Calu3 (cell line): ENCODE data around the gene FAM83E. TPM values are rescaled to one million over a fixed set of nuclear protein-coding genes. Genes with fewer than 3 reads are reported as not detected.

ENCODE experiments used
- BruUV-seq: library from RNA; stranded (reverse); fragments of 400-500 nt; replicated peaks from 2 replicates; lab custom pipeline; 2021; lab: Mats Ljungman, UMichigan
- CTCF ChIA-PET: fragments of 300-600 bp; sonication (Branson Sonifier 250); formaldehyde crosslinking; loops from one replicate; lab custom pipeline; 2022; ENCODE audit warnings: antibody characterized with exemption; lab: Charles Lee
- DNase-seq: peaks from one replicate; pipeline ENCODE4 v3.0.0; 2022
- H3K27ac Mint-ChIP-seq: one replicate; pipeline ENCODE4 v1.8.0; 2022; ENCODE audit warnings: mixed read lengths; ENCODE audit not compliant: unreplicated experiment
- H3K27me3 Mint-ChIP-seq: one replicate; pipeline ENCODE4 v1.8.0; 2022; ENCODE audit warnings: mixed read lengths; ENCODE audit not compliant: unreplicated experiment
- H3K36me3 Mint-ChIP-seq: one replicate; pipeline ENCODE4 v1.8.0; 2022; ENCODE audit warnings: mild to moderate bottlenecking, moderate library complexity, mixed read lengths; ENCODE audit not compliant: insufficient read depth, unreplicated experiment
- H3K4me1 Mint-ChIP-seq: one replicate; pipeline ENCODE4 v1.8.0; 2022; ENCODE audit warnings: mild to moderate bottlenecking, low read depth, mixed read lengths; ENCODE audit not compliant: unreplicated experiment
- H3K4me3 Mint-ChIP-seq: one replicate; pipeline ENCODE4 v1.8.0; 2022; ENCODE audit warnings: mild to moderate bottlenecking, low read depth, moderate library complexity, mixed read lengths; ENCODE audit not compliant: unreplicated experiment
- H3K9me3 Mint-ChIP-seq: one replicate; pipeline ENCODE4 v1.8.0; 2022; ENCODE audit warnings: low read depth, mixed read lengths; ENCODE audit not compliant: unreplicated experiment
- intact Hi-C: fragments of 100-400 bp; cut with micrococcal nuclease; formaldehyde crosslinking; loops from one replicate; pipeline ENCODE4 v1.10.0; 2022; ENCODE audit not compliant: unreplicated experiment
- total RNA-seq: library from RNA; stranded (reverse); gene quantifications from 2 replicates; pipeline ENCODE4 v1.2.3, GENCODE V29; 2022
- TF ChIP-seq, protein P1 (sequence below): fragments of 200-600 bp; IDR thresholded peaks from one replicate; pipeline ENCODE4 v1.8.0; 2022; ENCODE audit warnings: antibody characterized with exemption; ENCODE audit not compliant: unreplicated experiment

FAM83E gene
- total RNA-seq, 1 experiment from 2014 or later = 8.2 TPM

GRCh38 chr19:48639483-48640375, 24.9 kb upstream of the FAM83E start:
- no peak for DNase-seq
- intact Hi-C loops = loop anchor here (5.0 kb wide), 1 partner anchor 328 kb away; the partner anchor contains the start of gene FTL
- Mint-ChIP-seq H3K27me3 (peaks cover 58% of the 10 kb centered on the region), H3K9me3 (peaks cover 3% of the 10 kb centered on the region), H3K36me3 (peaks cover 45% of the 10 kb centered on the region), H3K4me1 (peaks cover 35% of the 10 kb centered on the region), H3K4me3 (peak overlapping the region; percentile 70), H3K27ac (peak overlapping the region; percentile 80)
- BruUV-seq = no TSS peak
- TF ChIP-seq, protein P1, sequence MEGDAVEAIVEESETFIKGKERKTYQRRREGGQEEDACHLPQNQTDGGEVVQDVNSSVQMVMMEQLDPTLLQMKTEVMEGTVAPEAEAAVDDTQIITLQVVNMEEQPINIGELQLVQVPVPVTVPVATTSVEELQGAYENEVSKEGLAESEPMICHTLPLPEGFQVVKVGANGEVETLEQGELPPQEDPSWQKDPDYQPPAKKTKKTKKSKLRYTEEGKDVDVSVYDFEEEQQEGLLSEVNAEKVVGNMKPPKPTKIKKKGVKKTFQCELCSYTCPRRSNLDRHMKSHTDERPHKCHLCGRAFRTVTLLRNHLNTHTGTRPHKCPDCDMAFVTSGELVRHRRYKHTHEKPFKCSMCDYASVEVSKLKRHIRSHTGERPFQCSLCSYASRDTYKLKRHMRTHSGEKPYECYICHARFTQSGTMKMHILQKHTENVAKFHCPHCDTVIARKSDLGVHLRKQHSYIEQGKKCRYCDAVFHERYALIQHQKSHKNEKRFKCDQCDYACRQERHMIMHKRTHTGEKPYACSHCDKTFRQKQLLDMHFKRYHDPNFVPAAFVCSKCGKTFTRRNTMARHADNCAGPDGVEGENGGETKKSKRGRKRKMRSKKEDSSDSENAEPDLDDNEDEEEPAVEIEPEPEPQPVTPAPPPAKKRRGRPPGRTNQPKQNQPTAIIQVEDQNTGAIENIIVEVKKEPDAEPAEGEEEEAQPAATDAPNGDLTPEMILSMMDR = no peak
- CTCF ChIA-PET = interaction anchor here (0.6 to 0.7 kb wide), 3 partner anchors 23 to 137 kb away, joined by 3 to 4 read pairs (median 4); no protein-coding TSS in a partner anchor

DNA sequence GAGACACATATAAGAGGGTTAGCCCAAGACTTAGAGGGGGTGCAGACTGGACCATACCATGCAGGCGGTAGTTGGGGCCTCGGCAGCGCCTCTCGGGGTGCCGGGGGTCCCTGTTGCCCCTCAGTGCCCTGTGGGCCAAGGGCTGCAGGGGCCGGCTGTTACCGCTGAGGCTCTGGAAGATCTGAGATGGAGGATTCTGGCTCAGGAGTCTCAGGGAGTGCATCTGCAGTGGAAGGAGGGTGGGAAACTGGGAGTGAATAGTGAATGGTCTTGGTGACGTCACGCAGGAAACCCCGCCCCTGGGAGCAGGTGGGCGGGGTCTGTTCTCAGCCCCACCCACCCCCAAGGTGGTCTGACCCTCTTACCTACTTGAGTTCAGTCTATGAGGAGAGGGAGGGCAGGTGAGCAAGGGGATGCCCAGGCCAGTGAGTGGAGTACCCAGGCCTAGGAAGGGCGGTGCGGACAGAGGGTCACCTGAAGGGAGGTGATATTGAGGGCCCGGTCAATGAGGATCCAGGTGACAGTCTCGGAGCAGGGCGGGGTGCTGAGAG, 24.0 kb upstream of the FAM83E start:
- Mint-ChIP-seq H3K36me3 (peaks cover 51% of the 10 kb centered on the region), H3K27me3 (peaks cover 58% of the 10 kb centered on the region), H3K4me1 (peaks cover 35% of the 10 kb centered on the region), H3K27ac (peak overlapping the region; percentile 80), H3K9me3 (peaks cover 3% of the 10 kb centered on the region), H3K4me3 (peak overlapping the region; percentile 70)
- TF ChIP-seq, protein P1 = no peak
- CTCF ChIA-PET = interaction anchor here (0.6 kb wide), 2 partner anchors 100 to 137 kb away, joined by 3 to 4 read pairs; no protein-coding TSS in a partner anchor
- no TSS peak for BruUV-seq
- DNase-seq = no peak
- intact Hi-C loops = loop anchor here (5.0 kb wide), 1 partner anchor 328 kb away; the partner anchor contains the start of gene FTL

- no TSS peak for BruUV-seq
- peaks cover 53% of the 10 kb centered on the region for H3K27me3 Mint-ChIP-seq
- intact Hi-C loops = loop anchor here (5.0 kb wide), 1 partner anchor 329 kb away; the partner anchor contains the start of gene FTL
- peak overlapping the region; percentile 70 for H3K4me3 Mint-ChIP-seq
- H3K36me3 Mint-ChIP-seq = peaks cover 51% of the 10 kb centered on the region
- H3K4me1 Mint-ChIP-seq = peaks cover 35% of the 10 kb centered on the region
- H3K27ac Mint-ChIP-seq = peak overlapping the region; percentile 80
- TF ChIP-seq, protein P1 = no peak
- DNase-seq = peak; percentile 64
- peaks cover 3% of the 10 kb centered on the region for H3K9me3 Mint-ChIP-seq
- CTCF ChIA-PET = interaction anchor here (0.6 to 1.0 kb wide), 2 partner anchors 8 to 12 kb away, joined by 3 to 4 read pairs; partner anchors contain the start of gene CA11
Observed at GRCh38 chr19:48637948-48638830, 23.3 kb upstream of the FAM83E start.
